ENCODE measurements around the gene MYO3A. TPM values are rescaled to one million over a fixed set of nuclear protein-coding genes. Genes with fewer than 3 reads are reported as not detected.

MYO3A gene
- total and polyA plus RNA-seq, 2 donors from 2014 or later, result 1.9 to 3.1 TPM

GRCh38 chr10:26031300-26031699, 97.3 kb downstream of the MYO3A start:
- Histone ChIP-seq H3K36me3 (ENCODE audit: control insufficient read depth in 2 of 3, insufficient read depth in 3 of 3, low read length in 3 of 3) (no peaks in the 10 kb centered on the region), H3K9ac (ENCODE audit: low read length in 3 of 3) (no peak overlapping the region), H3K27ac (ENCODE audit: low read depth in 2 of 2, low read length in 2 of 2) (no peak overlapping the region), H3K4me1 (ENCODE audit: control insufficient read depth in 2 of 3, insufficient read depth in 2 of 3, low read depth in 1 of 3, low read length in 3 of 3) (no peaks in the 10 kb centered on the region), H3K27me3 (ENCODE audit: control insufficient read depth, insufficient read depth, low read length) (no peaks in the 10 kb centered on the region), H3K9me3 (ENCODE audit: control insufficient read depth in 2 of 3, insufficient read depth in 1 of 3, low read length in 3 of 3) (no peaks in the 10 kb centered on the region), H3K4me3 (ENCODE audit: low read length in 3 of 3) (no peak overlapping the region)
- TF ChIP-seq CTCF (IDR thresholded peaks at IDR 0.05; ENCODE audit: borderline replicate concordance, extremely low read depth, insufficient read depth), result no peak
- FAIRE-seq, result no peak
- DNase-seq, result no peak
- intact Hi-C loops (cut with DNase I), result no loop called here

GRCh38 chr10:26043469-26043868, 109.4 kb downstream of the MYO3A start:
- no peaks in the 10 kb centered on the region for H3K36me3 ChIP-seq (ENCODE audit: control insufficient read depth in 2 of 3, insufficient read depth in 3 of 3, low read length in 3 of 3)
- TF ChIP-seq CTCF (IDR thresholded peaks at IDR 0.05; ENCODE audit: borderline replicate concordance, extremely low read depth, insufficient read depth), result no peak

DNA sequence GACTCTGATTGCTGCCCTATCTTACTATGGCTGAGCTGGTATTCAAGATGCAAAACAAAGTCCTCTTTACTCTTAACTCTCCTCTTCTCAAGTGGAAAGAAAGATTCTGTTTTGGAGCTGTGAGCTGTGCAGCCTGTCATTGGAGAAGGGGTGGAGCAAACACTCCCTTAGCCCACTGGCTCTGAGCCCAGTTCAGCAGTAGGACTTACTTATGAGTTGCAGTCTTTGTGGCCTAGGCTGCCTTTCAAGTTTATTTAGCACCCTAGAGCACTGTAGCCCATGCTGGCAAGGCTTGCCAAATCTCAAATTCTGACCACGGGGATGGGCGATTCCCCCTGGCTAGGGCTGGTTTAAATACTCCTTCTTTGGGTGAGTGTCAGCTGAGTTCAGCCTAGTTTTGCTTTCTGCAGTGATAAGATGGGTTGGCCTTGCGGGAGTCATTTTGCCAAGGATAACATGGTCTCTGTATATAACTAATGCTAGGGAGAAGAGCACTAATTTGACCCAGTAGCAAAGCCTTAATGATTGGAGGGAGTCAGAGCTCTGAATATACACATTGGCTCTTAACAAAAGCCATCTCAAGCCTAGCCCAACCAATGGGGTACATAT, 110.2 kb downstream of the MYO3A start:
- TF ChIP-seq CTCF (IDR thresholded peaks at IDR 0.05; ENCODE audit: borderline replicate concordance, extremely low read depth, insufficient read depth), result no peak
- H3K36me3 ChIP-seq (ENCODE audit: control insufficient read depth in 2 of 3, insufficient read depth in 3 of 3, low read length in 3 of 3), result no peaks in the 10 kb centered on the region
- no peak overlapping the region for H3K4me3 ChIP-seq (ENCODE audit: low read length in 3 of 3)
- H3K27me3 ChIP-seq (ENCODE audit: control insufficient read depth, insufficient read depth, low read length), result no peaks in the 10 kb centered on the region
- H3K9me3 ChIP-seq (ENCODE audit: control insufficient read depth in 2 of 3, insufficient read depth in 1 of 3, low read length in 3 of 3), result peaks cover 0 to 2% (median 0%) of the 10 kb centered on the region in 3 donors
- intact Hi-C loops (cut with DNase I), result no loop called here
- no peak overlapping the region for H3K27ac ChIP-seq (ENCODE audit: low read depth in 2 of 2, low read length in 2 of 2)
- peak in 3 of 5 donors; percentile 12 to 76 (median 52) for DNase-seq
- no peak for FAIRE-seq
- H3K9ac ChIP-seq (ENCODE audit: low read length in 3 of 3), result no peak overlapping the region
- no peaks in the 10 kb centered on the region for H3K4me1 ChIP-seq (ENCODE audit: control insufficient read depth in 2 of 3, insufficient read depth in 2 of 3, low read depth in 1 of 3, low read length in 3 of 3)

More at GRCh38 chr10:26043469-26043868, 109.4 kb downstream of the MYO3A start:
- no peak overlapping the region for H3K9ac ChIP-seq (ENCODE audit: low read length in 3 of 3)
- DNase-seq (no peak), FAIRE-seq (no peak)
- H3K27me3 ChIP-seq (ENCODE audit: control insufficient read depth, insufficient read depth, low read length), result no peaks in the 10 kb centered on the region
- H3K4me1 ChIP-seq (ENCODE audit: control insufficient read depth in 2 of 3, insufficient read depth in 2 of 3, low read depth in 1 of 3, low read length in 3 of 3), result no peaks in the 10 kb centered on the region
- H3K9me3 ChIP-seq (ENCODE audit: control insufficient read depth in 2 of 3, insufficient read depth in 1 of 3, low read length in 3 of 3), result peaks cover 0 to 2% (median 0%) of the 10 kb centered on the region in 3 donors
- H3K4me3 ChIP-seq (ENCODE audit: low read length in 3 of 3), result no peak overlapping the region
- intact Hi-C loops (cut with DNase I), result no loop called here
- H3K27ac ChIP-seq (ENCODE audit: low read depth in 2 of 2, low read length in 2 of 2), result no peak overlapping the region

Data from kidney (tissue), 14 donors.